Naive thymus-derived CD4-positive, alpha-beta T cell (primary cell): ENCODE measurements around the gene MT1F. TPM values are rescaled to one million over a fixed set of nuclear protein-coding genes. Genes with fewer than 3 reads are reported as not detected.

Source experiments
- ATAC-seq: fragments of 150-1000 bp; cut with Tn5 transposase; 2 replicates; pipeline ENCODE4 v1.10.0; 2021; ENCODE audit warnings: mild to moderate bottlenecking, moderate library complexity
- CTCF ChIA-PET: fragments of 350-600 bp; sonication (Branson Sonifier 250); formaldehyde crosslinking; loops from one replicate; lab custom pipeline; 2021; ENCODE audit warnings: antibody characterized with exemption; lab: Charles Lee
- POLR2A ChIA-PET: fragments of 350-600 bp; sonication (Branson Sonifier 250); formaldehyde crosslinking; loops from one replicate; lab custom pipeline; 2021; ENCODE audit warnings: antibody characterized with exemption, inconsistent platforms; lab: Charles Lee
- DNase-seq, 9 donors: peaks; one replicate each; pipeline versions ENCODE4 v3.0.0 to v3.0.0-alpha.2; 2020 to 2022; ENCODE audit warnings: mixed read lengths in 1 of 9
- H3K27ac ChIP-seq: one replicate; pipeline ENCODE4 v1.7.0; 2013; ENCODE audit warnings: mild to moderate bottlenecking, low read depth, low read length, moderate library complexity
- H3K27me3 ChIP-seq, 2 donors: one replicate each; pipeline ENCODE4 v1.7.0; 2013; ENCODE audit warnings: low read length in 2 of 2, mild to moderate bottlenecking in 2 of 2, moderate library complexity in 2 of 2; ENCODE audit not compliant: control insufficient read depth in 2 of 2, insufficient read depth in 2 of 2
- H3K36me3 ChIP-seq, 3 experiments: 1 replicate in 2 of 3; 2 replicates in 1 of 3; pipeline ENCODE4 v1.7.0; 2013; ENCODE audit warnings: low read length in 3 of 3, mild to moderate bottlenecking in 3 of 3, moderate library complexity in 1 of 3; ENCODE audit not compliant: insufficient read depth in 3 of 3, control insufficient read depth in 2 of 3
- H3K4me1 ChIP-seq, 2 donors: one replicate each; pipeline ENCODE4 v1.7.0; 2013; ENCODE audit warnings: low read length in 2 of 2, mild to moderate bottlenecking in 2 of 2, moderate library complexity in 1 of 2; ENCODE audit not compliant: control insufficient read depth in 2 of 2, insufficient read depth in 2 of 2
- H3K4me3 ChIP-seq: 2 replicates; pipeline ENCODE4 v1.7.0; 2013; ENCODE audit warnings: mild to moderate bottlenecking, low read length
- H3K9me3 ChIP-seq, 3 experiments: 1 replicate in 2 of 3; 2 replicates in 1 of 3; pipeline ENCODE4 v1.7.0; 2013; ENCODE audit warnings: low read length in 3 of 3; ENCODE audit not compliant: control insufficient read depth in 2 of 3
- H3K27ac Mint-ChIP-seq, 9 donors: one replicate each; pipeline ENCODE4 v1.8.0; 2020 to 2022; ENCODE audit warnings: mixed read lengths in 9 of 9, mild to moderate bottlenecking in 8 of 9, moderate library complexity in 5 of 9, inconsistent platforms in 2 of 9
- H3K27me3 Mint-ChIP-seq, 5 donors: one replicate each; pipeline ENCODE4 v1.8.0; 2021 to 2022; ENCODE audit warnings: mixed read lengths in 5 of 5, mild to moderate bottlenecking in 1 of 5
- H3K36me3 Mint-ChIP-seq, 5 donors: one replicate each; pipeline ENCODE4 v1.8.0; 2020 to 2022; ENCODE audit warnings: mixed read lengths in 5 of 5, mild to moderate bottlenecking in 3 of 5, inconsistent platforms in 1 of 5
- H3K4me1 Mint-ChIP-seq, 7 donors: one replicate each; pipeline ENCODE4 v1.8.0; 2020 to 2022; ENCODE audit warnings: mixed read lengths in 7 of 7, mild to moderate bottlenecking in 3 of 7, inconsistent platforms in 1 of 7
- H3K4me3 Mint-ChIP-seq, 10 donors: one replicate each; pipeline ENCODE4 v1.8.0; 2020 to 2022; ENCODE audit warnings: mild to moderate bottlenecking in 10 of 10, mixed read lengths in 10 of 10, moderate library complexity in 6 of 10, inconsistent platforms in 2 of 10
- H3K9me3 Mint-ChIP-seq, 11 donors: one replicate each; pipeline ENCODE4 v1.8.0; 2020 to 2022; ENCODE audit warnings: mixed read lengths in 11 of 11, mild to moderate bottlenecking in 4 of 11, inconsistent platforms in 1 of 11, moderate library complexity in 1 of 11
- intact Hi-C, 2 donors: fragments of 100-400 bp; cut with micrococcal nuclease; formaldehyde crosslinking; loops; one replicate each; pipeline ENCODE4 v1.15.1; 2023
- polyA plus RNA-seq, 2 donors: library from polyadenylated mRNA; unstranded; fragments of 300-500 nt; fragmentation: Illumina TruSeq; gene quantifications; one replicate each; pipeline ENCODE4 v1.2.3, GENCODE V29; 2021
- total RNA-seq, 6 experiments: library from RNA in 5 of 6; stranded (reverse) in 5 of 6; gene quantifications; 1 replicate in 5 of 6; 2 replicates in 1 of 6; pipeline ENCODE4 v1.2.3 and lab custom pipeline; 2021 to 2026

The MT1F gene
- total and polyA plus RNA-seq, 7 experiments from 2014 or later, result 5.6 to 42.4 (median 8.9) TPM

GRCh38 chr16:56684256-56684925 is 26.6 kb downstream of the MT1F start:
- Histone ChIP-seq H3K9me3 (no peaks in the 10 kb centered on the region), H3K36me3 (no peaks in the 10 kb centered on the region), H3K4me3 (no peak overlapping the region), H3K4me1 (peaks cover 13 to 15% of the 10 kb centered on the region in 2 donors), H3K27me3 (no peaks in the 10 kb centered on the region), H3K27ac (no peak overlapping the region)
- ChIA-PET CTCF (interaction anchor here (1.3 to 4.0 kb wide), 3 partner anchors 10 to 107 kb away, joined by 3 to 31 read pairs (median 8); no protein-coding TSS in a partner anchor), POLR2A (no interaction called here)
- Mint-ChIP-seq H3K9me3 (peaks cover 0 to 11% (median 4%) of the 10 kb centered on the region in 11 donors), H3K27ac (peak overlapping the region in 4 of 9 donors; percentile 39 to 95 (median 72)), H3K4me3 (peak overlapping the region; percentile 22 to 99 (median 96)), H3K36me3 (peaks cover 0 to 17% (median 13%) of the 10 kb centered on the region in 5 donors), H3K4me1 (peaks cover 0 to 28% (median 25%) of the 10 kb centered on the region in 7 donors), H3K27me3 (peaks cover 0 to 10% (median 0%) of the 10 kb centered on the region in 5 donors)
- ATAC-seq, result no peak
- intact Hi-C loops, result loop anchor here in 1 of 2 donors (5.0 kb wide), 2 partner anchors 42 to 248 kb away; partner anchors contain the start of gene HERPUD1
- DNase-seq, result no peak

- Mint-ChIP-seq H3K36me3 (peaks cover 0 to 17% (median 13%) of the 10 kb centered on the region in 5 donors), H3K9me3 (peaks cover 0 to 11% (median 4%) of the 10 kb centered on the region in 11 donors), H3K27me3 (peaks cover 0 to 13% (median 0%) of the 10 kb centered on the region in 5 donors), H3K4me3 (peak overlapping the region in 1 of 10 donors; percentile 22), H3K27ac (no peak overlapping the region), H3K4me1 (peaks cover 0 to 28% (median 25%) of the 10 kb centered on the region in 7 donors)
- ATAC-seq (no peak), DNase-seq (no peak)
- CTCF ChIA-PET, result interaction anchor here (2.4 to 4.0 kb wide), 2 partner anchors 11 to 17 kb away, joined by 8 to 31 read pairs; no protein-coding TSS in a partner anchor
- intact Hi-C loops, result loop anchor here in 1 of 2 donors (5.0 kb wide), 2 partner anchors 43 to 247 kb away; partner anchors contain the start of gene HERPUD1
- Histone ChIP-seq H3K9me3 (no peaks in the 10 kb centered on the region), H3K27me3 (no peaks in the 10 kb centered on the region), H3K4me3 (no peak overlapping the region), H3K27ac (no peak overlapping the region), H3K4me1 (peaks cover 13 to 15% of the 10 kb centered on the region in 2 donors), H3K36me3 (no peaks in the 10 kb centered on the region)
- POLR2A ChIA-PET, result interaction anchor here (0.7 kb wide), 1 partner anchor 23 kb away, joined by 3 read pairs; no protein-coding TSS in a partner anchor
Observed at GRCh38 chr16:56684926-56685590, 27.3 kb downstream of the MT1F start.

GRCh38 chr16:56686758-56687157 is 29.0 kb downstream of the MT1F start:
- DNase-seq (no peak), ATAC-seq (no peak)
- no peak overlapping the region for H3K4me3 ChIP-seq
- H3K9me3 Mint-ChIP-seq, result peaks cover 0 to 11% (median 4%) of the 10 kb centered on the region in 11 donors
- H3K27me3 Mint-ChIP-seq, result peaks cover 0 to 16% (median 0%) of the 10 kb centered on the region in 5 donors
- intact Hi-C loops, result no loop called here
- POLR2A ChIA-PET, result interaction anchor here (1.6 kb wide), 1 partner anchor 9 kb away, joined by 3 read pairs; no protein-coding TSS in a partner anchor
- H3K36me3 ChIP-seq, result no peaks in the 10 kb centered on the region
- CTCF ChIA-PET, result no interaction called here
- no peak overlapping the region for H3K27ac Mint-ChIP-seq
- no peaks in the 10 kb centered on the region for H3K9me3 ChIP-seq
- no peaks in the 10 kb centered on the region for H3K27me3 ChIP-seq
- H3K4me1 ChIP-seq, result peaks cover 9 to 13% of the 10 kb centered on the region in 2 donors
- H3K36me3 Mint-ChIP-seq, result peaks cover 0 to 17% (median 13%) of the 10 kb centered on the region in 5 donors
- no peak overlapping the region for H3K27ac ChIP-seq
- H3K4me3 Mint-ChIP-seq, result no peak overlapping the region
- peaks cover 0 to 22% (median 19%) of the 10 kb centered on the region in 7 donors for H3K4me1 Mint-ChIP-seq

GRCh38 chr16:56688762-56689161 is 31.0 kb downstream of the MT1F start:
- intact Hi-C loops, result no loop called here
- peaks cover 0 to 16% (median 0%) of the 10 kb centered on the region in 5 donors for H3K27me3 Mint-ChIP-seq
- H3K4me3 ChIP-seq, result no peak overlapping the region
- DNase-seq (no peak), ATAC-seq (no peak)
- H3K36me3 Mint-ChIP-seq, result peaks cover 0 to 16% (median 13%) of the 10 kb centered on the region in 5 donors
- no peaks in the 10 kb centered on the region for H3K4me1 ChIP-seq
- ChIA-PET POLR2A (no interaction called here), CTCF (no interaction called here)
- H3K9me3 ChIP-seq, result no peaks in the 10 kb centered on the region
- H3K27me3 ChIP-seq, result no peaks in the 10 kb centered on the region
- H3K27ac ChIP-seq, result no peak overlapping the region
- H3K4me3 Mint-ChIP-seq, result no peak overlapping the region
- H3K27ac Mint-ChIP-seq, result no peak overlapping the region
- peaks cover 0 to 11% (median 4%) of the 10 kb centered on the region in 11 donors for H3K9me3 Mint-ChIP-seq
- H3K4me1 Mint-ChIP-seq, result peaks cover 0 to 9% (median 6%) of the 10 kb centered on the region in 7 donors
- H3K36me3 ChIP-seq, result no peaks in the 10 kb centered on the region

- intact Hi-C loops, result no loop called here
- peaks cover 0 to 13% (median 12%) of the 10 kb centered on the region in 5 donors for H3K36me3 Mint-ChIP-seq
- H3K4me3 ChIP-seq, result no peak overlapping the region
- peaks cover 0 to 16% (median 0%) of the 10 kb centered on the region in 5 donors for H3K27me3 Mint-ChIP-seq
- H3K9me3 Mint-ChIP-seq, result peaks cover 0 to 11% (median 4%) of the 10 kb centered on the region in 11 donors
- no peak overlapping the region for H3K4me3 Mint-ChIP-seq
- H3K27me3 ChIP-seq, result no peaks in the 10 kb centered on the region
- H3K4me1 ChIP-seq, result no peaks in the 10 kb centered on the region
- no peak overlapping the region for H3K27ac ChIP-seq
- H3K4me1 Mint-ChIP-seq, result peaks cover 0 to 7% (median 2%) of the 10 kb centered on the region in 7 donors
- ATAC-seq (no peak), DNase-seq (no peak)
- H3K36me3 ChIP-seq, result no peaks in the 10 kb centered on the region
- H3K9me3 ChIP-seq, result no peaks in the 10 kb centered on the region
- H3K27ac Mint-ChIP-seq, result no peak overlapping the region
- ChIA-PET POLR2A (no interaction called here), CTCF (no interaction called here)
Observed at GRCh38 chr16:56689171-56689570, 31.4 kb downstream of the MT1F start.

GRCh38 chr16:56690420-56691122 is 32.8 kb downstream of the MT1F start:
- intact Hi-C loops, result no loop called here
- CTCF ChIA-PET, result no interaction called here
- H3K4me3 Mint-ChIP-seq, result no peak overlapping the region
- Histone ChIP-seq H3K4me1 (no peaks in the 10 kb centered on the region), H3K36me3 (no peaks in the 10 kb centered on the region), H3K9me3 (no peaks in the 10 kb centered on the region), H3K27me3 (no peaks in the 10 kb centered on the region), H3K4me3 (no peak overlapping the region), H3K27ac (no peak overlapping the region)
- H3K27me3 Mint-ChIP-seq, result peaks cover 0 to 18% (median 0%) of the 10 kb centered on the region in 5 donors
- peaks cover 0 to 11% (median 4%) of the 10 kb centered on the region in 11 donors for H3K9me3 Mint-ChIP-seq
- DNase-seq, result no peak
- peaks cover 0 to 3% (median 0%) of the 10 kb centered on the region in 7 donors for H3K4me1 Mint-ChIP-seq
- no peak for ATAC-seq
- POLR2A ChIA-PET, result no interaction called here
- H3K36me3 Mint-ChIP-seq, result peaks cover 0 to 13% (median 9%) of the 10 kb centered on the region in 5 donors
- H3K27ac Mint-ChIP-seq, result no peak overlapping the region
